ENCODE measurements around the gene CNNM3. TPM values are rescaled to one million over a fixed set of nuclear protein-coding genes. Genes with fewer than 3 reads are reported as not detected.

CNNM3 gene
- total RNA-seq, 6 experiments from 2014 or later, result 11.5 to 37.6 (median 21.6) TPM

DNA sequence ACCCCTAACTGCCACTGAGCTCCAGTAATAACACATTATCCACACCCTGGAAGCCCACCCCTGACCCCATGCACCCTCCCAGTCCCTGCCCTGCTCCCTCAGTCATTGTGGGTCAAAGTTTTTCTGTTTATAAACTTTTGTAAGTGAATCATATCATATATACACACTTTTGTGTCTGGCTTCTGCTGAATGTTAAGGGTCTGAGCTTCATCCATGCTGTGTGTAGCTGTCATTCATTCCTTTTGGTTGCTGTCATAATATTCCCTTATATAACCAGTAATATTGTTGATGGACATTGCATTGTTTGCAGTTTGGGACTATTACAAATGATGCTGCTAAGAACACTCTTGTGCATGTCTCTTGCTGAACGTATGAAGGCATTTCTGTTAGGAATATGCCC is 40.9 kb upstream of the CNNM3 start:
- intact Hi-C loops (cut with DNase I), result no loop called here
- no peaks in the 10 kb centered on the region for H3K27me3 ChIP-seq
- H3K4me3 ChIP-seq, result no peak overlapping the region
- no peaks in the 10 kb centered on the region for H3K36me3 ChIP-seq
- H3K4me1 ChIP-seq, result peaks cover 0 to 8% (median 0%) of the 10 kb centered on the region in 4 donors
- no peak for DNase-seq
- no peak overlapping the region for H3K27ac ChIP-seq
- no peak for ATAC-seq
- no peaks in the 10 kb centered on the region for H3K9me3 ChIP-seq
- WGBS (ENCODE audit: insufficient coverage, low coverage, low lambda C conversion rate, missing lambda C conversion rate), result 0% methylated on average over 1 of the region's 1 CpG
- TF ChIP-seq POLR2A (IDR thresholded peaks at IDR 0.05), result no peak
- TF ChIP-seq, protein P1, sequence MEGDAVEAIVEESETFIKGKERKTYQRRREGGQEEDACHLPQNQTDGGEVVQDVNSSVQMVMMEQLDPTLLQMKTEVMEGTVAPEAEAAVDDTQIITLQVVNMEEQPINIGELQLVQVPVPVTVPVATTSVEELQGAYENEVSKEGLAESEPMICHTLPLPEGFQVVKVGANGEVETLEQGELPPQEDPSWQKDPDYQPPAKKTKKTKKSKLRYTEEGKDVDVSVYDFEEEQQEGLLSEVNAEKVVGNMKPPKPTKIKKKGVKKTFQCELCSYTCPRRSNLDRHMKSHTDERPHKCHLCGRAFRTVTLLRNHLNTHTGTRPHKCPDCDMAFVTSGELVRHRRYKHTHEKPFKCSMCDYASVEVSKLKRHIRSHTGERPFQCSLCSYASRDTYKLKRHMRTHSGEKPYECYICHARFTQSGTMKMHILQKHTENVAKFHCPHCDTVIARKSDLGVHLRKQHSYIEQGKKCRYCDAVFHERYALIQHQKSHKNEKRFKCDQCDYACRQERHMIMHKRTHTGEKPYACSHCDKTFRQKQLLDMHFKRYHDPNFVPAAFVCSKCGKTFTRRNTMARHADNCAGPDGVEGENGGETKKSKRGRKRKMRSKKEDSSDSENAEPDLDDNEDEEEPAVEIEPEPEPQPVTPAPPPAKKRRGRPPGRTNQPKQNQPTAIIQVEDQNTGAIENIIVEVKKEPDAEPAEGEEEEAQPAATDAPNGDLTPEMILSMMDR (IDR thresholded peaks at IDR 0.05), result no peak

DNA sequence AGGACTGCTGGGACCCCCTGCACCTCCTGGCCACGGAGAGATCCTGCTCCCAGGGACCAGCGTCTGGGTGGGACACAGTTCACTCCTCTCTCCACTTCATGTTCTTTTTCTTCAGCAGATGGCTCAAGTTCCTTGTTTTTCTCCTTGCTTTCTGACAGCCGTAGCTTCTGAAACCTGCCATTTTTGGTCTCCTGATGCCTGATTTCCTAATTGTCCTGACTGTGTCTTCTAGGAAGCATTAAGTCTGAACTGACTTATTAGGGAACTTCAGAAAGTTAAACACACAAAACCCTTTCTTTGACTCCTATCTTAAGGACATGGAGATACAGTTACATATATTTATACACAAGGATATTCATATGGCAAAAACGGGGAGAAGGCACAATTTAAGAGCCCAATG is 32.7 kb upstream of the CNNM3 start:
- H3K27ac ChIP-seq, result no peak overlapping the region
- no peak for DNase-seq
- no peaks in the 10 kb centered on the region for H3K36me3 ChIP-seq
- intact Hi-C loops (cut with DNase I), result no loop called here
- TF ChIP-seq, protein P1 (IDR thresholded peaks at IDR 0.05), result no peak
- no peak for ATAC-seq
- 100% methylated on average over 1 of the region's 4 CpGs for WGBS (ENCODE audit: insufficient coverage, low coverage, low lambda C conversion rate, missing lambda C conversion rate)
- no peaks in the 10 kb centered on the region for H3K9me3 ChIP-seq
- H3K4me3 ChIP-seq, result no peak overlapping the region
- H3K4me1 ChIP-seq, result peaks cover 0 to 22% (median 4%) of the 10 kb centered on the region in 4 donors
- H3K27me3 ChIP-seq, result no peaks in the 10 kb centered on the region

DNA sequence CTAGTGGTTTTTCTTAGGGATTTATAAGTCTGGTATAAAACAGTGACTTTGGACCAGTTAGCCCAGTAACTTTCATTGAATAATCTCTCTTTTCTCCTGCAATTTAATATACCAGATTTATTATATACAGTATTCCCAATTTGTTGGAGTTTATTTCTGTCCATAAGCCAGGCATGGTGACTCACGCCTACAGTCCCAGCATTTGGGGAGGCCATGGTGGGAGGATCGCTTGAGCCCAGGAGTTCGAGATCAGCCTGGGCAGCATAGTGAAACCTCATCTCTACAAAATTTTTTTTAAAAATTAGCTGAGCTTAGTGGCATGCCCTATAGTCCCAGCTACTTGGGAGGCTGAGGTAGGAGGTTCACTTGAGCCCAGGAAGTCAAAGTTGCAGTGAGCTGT is 28.7 kb upstream of the CNNM3 start:
- Histone ChIP-seq H3K4me1 (peaks cover 0 to 28% (median 5%) of the 10 kb centered on the region in 4 donors), H3K9me3 (no peaks in the 10 kb centered on the region), H3K27me3 (no peaks in the 10 kb centered on the region), H3K36me3 (no peaks in the 10 kb centered on the region), H3K4me3 (no peak overlapping the region), H3K27ac (peak overlapping the region in 1 of 3 donors; percentile 65)
- ATAC-seq, result no peak
- no peak for DNase-seq
- intact Hi-C loops (cut with DNase I), result no loop called here
- TF ChIP-seq, protein P1 (IDR thresholded peaks at IDR 0.05), result no peak
- no peak for TF ChIP-seq POLR2A (IDR thresholded peaks at IDR 0.05)
- 90% methylated on average over 2 of the region's 3 CpGs for WGBS (ENCODE audit: insufficient coverage, low coverage, low lambda C conversion rate, missing lambda C conversion rate)

DNA sequence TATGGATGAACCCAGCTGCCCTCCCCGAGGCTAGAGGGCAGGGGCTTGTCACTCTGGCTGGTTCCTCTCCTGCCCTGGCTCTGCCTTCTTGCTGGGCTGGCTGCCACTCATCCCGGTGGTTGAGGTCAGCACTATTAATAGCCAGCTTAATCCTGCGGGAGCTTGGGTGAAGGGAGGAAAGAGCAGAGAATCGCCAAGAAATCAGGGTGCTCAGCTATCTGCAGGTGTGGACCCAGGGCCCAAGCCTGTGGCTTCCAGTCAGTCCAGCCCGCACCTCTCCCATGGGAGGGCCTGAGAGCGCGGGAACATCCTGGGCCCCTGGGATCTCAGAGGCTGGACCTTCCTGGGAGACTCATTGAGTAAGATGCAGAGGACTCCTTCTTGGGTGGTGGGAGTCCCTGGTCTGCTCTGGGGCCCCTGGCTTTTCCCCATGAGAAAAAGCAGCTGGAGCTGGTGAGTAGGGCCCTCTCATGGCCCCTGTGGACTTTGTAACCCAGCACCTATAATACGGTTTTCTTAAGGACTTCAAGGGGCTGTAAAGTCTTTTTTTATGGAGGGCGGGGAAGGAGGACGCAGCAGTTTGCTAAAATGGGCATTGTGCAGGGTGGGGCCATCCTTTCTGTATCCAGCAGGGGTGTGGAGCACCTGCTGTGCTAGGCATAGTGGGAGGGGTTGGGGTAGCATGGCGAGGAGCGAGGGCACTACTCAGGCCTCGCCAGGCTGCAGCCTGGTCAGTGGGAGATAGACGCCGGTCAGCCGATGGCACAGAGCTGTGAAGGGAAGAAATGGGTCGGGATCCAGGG is 27.4 kb upstream of the CNNM3 start:
- ATAC-seq, result peak; percentile 84 to 97 (median 94)
- Histone ChIP-seq H3K9me3 (no peaks in the 10 kb centered on the region), H3K4me1 (peaks cover 0 to 28% (median 5%) of the 10 kb centered on the region in 4 donors), H3K4me3 (no peak overlapping the region), H3K36me3 (no peaks in the 10 kb centered on the region), H3K27me3 (no peaks in the 10 kb centered on the region), H3K27ac (peak overlapping the region in 1 of 3 donors; percentile 65)
- peak; percentile 79 to 91 (median 84) for DNase-seq
- WGBS (ENCODE audit: insufficient coverage, low coverage, low lambda C conversion rate, missing lambda C conversion rate), result 75% methylated on average over 9 of the region's 17 CpGs
- intact Hi-C loops (cut with DNase I), result no loop called here
- TF ChIP-seq POLR2A (IDR thresholded peaks at IDR 0.05), result no peak
- TF ChIP-seq, protein P1 (IDR thresholded peaks at IDR 0.05), result no peak
